Prostate gland (tissue), 2 donors: ENCODE results near the gene SLC35A5.

Experiments used
- POLR2A ChIP-seq: fragments of 450-650 bp; IDR thresholded peaks from one replicate; pipeline ENCODE4 v1.6.1; 2016; ENCODE audit warnings: antibody characterized with exemption, mild to moderate bottlenecking
- POLR2AphosphoS5 ChIP-seq: sonication (generic); formaldehyde crosslinking; IDR thresholded peaks from one replicate; pipeline ENCODE4 v1.6.1; 2017; ENCODE audit warnings: antibody characterized with exemption
- TF ChIP-seq, protein P1 (sequence below), 4 experiments: fragments of 200-600 bp in 2 of 4; fragments of 450-650 bp in 2 of 4; sonication (generic) in 2 of 4; IDR thresholded peaks; 1 replicate in 3 of 4; 2 replicates in 1 of 4; pipeline ENCODE4 v1.5.1; 2016 to 2019; ENCODE audit warnings: antibody characterized with exemption in 4 of 4, mild to moderate bottlenecking in 2 of 4, moderate library complexity in 2 of 4

DNA sequence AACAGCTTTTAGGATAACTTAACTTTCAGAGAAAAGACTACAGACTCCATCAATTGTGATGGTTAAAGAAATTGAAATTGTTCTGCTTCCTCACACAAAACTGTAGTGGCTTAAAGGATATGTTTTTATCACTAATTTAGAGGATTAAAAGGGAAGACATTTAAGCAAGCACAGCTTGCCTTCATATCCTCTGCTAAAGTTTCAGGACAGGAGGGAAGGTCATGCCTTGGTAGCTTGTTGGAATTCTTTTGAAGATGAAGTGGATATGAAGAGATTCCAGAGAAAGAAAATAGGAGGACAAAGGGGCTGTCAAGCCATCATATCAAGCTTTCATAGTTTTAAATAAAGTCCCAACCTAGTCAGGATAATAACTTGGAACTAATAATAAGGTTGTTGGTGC lies 46.0 kb downstream of the SLC35A5 start:
- TF ChIP-seq, protein P1, sequence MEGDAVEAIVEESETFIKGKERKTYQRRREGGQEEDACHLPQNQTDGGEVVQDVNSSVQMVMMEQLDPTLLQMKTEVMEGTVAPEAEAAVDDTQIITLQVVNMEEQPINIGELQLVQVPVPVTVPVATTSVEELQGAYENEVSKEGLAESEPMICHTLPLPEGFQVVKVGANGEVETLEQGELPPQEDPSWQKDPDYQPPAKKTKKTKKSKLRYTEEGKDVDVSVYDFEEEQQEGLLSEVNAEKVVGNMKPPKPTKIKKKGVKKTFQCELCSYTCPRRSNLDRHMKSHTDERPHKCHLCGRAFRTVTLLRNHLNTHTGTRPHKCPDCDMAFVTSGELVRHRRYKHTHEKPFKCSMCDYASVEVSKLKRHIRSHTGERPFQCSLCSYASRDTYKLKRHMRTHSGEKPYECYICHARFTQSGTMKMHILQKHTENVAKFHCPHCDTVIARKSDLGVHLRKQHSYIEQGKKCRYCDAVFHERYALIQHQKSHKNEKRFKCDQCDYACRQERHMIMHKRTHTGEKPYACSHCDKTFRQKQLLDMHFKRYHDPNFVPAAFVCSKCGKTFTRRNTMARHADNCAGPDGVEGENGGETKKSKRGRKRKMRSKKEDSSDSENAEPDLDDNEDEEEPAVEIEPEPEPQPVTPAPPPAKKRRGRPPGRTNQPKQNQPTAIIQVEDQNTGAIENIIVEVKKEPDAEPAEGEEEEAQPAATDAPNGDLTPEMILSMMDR (IDR thresholded peaks at IDR 0.05) = no peak
- TF ChIP-seq POLR2A (no peak), POLR2AphosphoS5 (no peak)
